Thymus (tissue), 11 donors: ENCODE data around the gene FAM219A. TPM values are rescaled to one million over a fixed set of nuclear protein-coding genes. Genes with fewer than 3 reads are reported as not detected.
"Not testable (repeated sequence)": the region's sequence is repeated elsewhere in the genome, so short reads cannot be mapped to it uniquely, and the experiment has no call there.

Source experiments
- DNase-seq, 9 donors: peaks; one replicate each; pipeline ENCODE4 v3.0.0-alpha.2; 2013; ENCODE audit warnings: low spot score in 9 of 9, low read depth in 6 of 9, missing footprints in 1 of 9
- H3K27ac ChIP-seq, 2 donors: one replicate each; pipeline ENCODE4 v1.5.1; 2013; ENCODE audit warnings: control low read depth in 1 of 2, low read depth in 1 of 2, low read length in 1 of 2, mild to moderate bottlenecking in 1 of 2, moderate library complexity in 1 of 2
- H3K27me3 ChIP-seq, 2 donors: one replicate each; pipeline ENCODE4 v1.5.1; 2013; ENCODE audit warnings: low read length in 1 of 2; ENCODE audit not compliant: control insufficient read depth in 2 of 2, insufficient read depth in 1 of 2
- H3K36me3 ChIP-seq, 2 donors: one replicate each; pipeline ENCODE4 v1.5.1; 2013; ENCODE audit warnings: low read length in 1 of 2, mild to moderate bottlenecking in 1 of 2, moderate library complexity in 1 of 2; ENCODE audit not compliant: control insufficient read depth in 2 of 2, insufficient read depth in 2 of 2
- H3K4me1 ChIP-seq, 2 donors: one replicate each; pipeline ENCODE4 v1.5.1; 2013; ENCODE audit warnings: low read length in 2 of 2; ENCODE audit not compliant: control insufficient read depth in 2 of 2, insufficient read depth in 2 of 2
- H3K4me3 ChIP-seq, 2 donors: one replicate each; pipeline ENCODE4 v1.5.1; 2013; ENCODE audit warnings: low read length in 2 of 2, control low read depth in 1 of 2, mild to moderate bottlenecking in 1 of 2
- H3K9me3 ChIP-seq, 2 donors: one replicate each; pipeline ENCODE4 v1.5.1; 2013; ENCODE audit warnings: low read length in 1 of 2, mild to moderate bottlenecking in 1 of 2; ENCODE audit not compliant: control insufficient read depth in 2 of 2, insufficient read depth in 1 of 2
- WGBS: extraction: QIAGEN DNeasy Blood & Tissue Kit; methylation state at CpG from one replicate; pipeline ENCODE4 v1.1.7; 2013; 5-methylcytosine and 5-hydroxymethylcytosine counted together
- polyA plus RNA-seq: library from polyadenylated mRNA; stranded (reverse); fragments of 200-250 nt; gene quantifications from one replicate; pipeline ENCODE4 v1.2.3, GENCODE V29; 2013
- total RNA-seq: library from RNA; stranded (reverse); fragments of 120-200 nt; gene quantifications from one replicate; pipeline ENCODE4 v1.2.4, GENCODE V29; 2013
- donor health status: healthy.

The FAM219A gene
- total and polyA plus RNA-seq, 2 donors, result 3.1 to 9.7 TPM

DNA sequence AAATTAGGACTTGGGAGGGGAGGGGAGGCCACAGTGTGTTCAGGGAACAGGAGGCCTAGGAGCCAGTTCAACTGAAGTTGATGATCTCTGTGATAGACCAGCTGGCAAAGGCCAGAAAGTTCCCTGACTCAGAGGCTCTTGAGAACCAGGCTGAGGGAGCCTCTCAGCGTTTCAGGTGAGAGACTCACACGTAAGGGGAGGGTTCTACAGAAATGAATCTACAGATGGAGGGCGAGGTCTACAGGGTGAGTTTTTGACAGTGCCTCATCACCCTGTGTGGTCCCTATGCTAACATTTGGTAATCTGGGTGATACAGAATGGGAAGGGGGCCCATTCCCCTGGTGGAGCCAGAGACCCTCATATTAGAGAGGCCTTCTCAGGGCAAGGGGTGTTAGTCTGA, 32.4 kb upstream of the FAM219A start:
- Histone ChIP-seq H3K4me1 (no peaks in the 10 kb centered on the region), H3K36me3 (no peaks in the 10 kb centered on the region), H3K9me3 (no peaks in the 10 kb centered on the region), H3K27ac (no peak overlapping the region), H3K4me3 (no peak overlapping the region), H3K27me3 (no peaks in the 10 kb centered on the region)
- 79% methylated on average over 3 of the region's 3 CpGs for WGBS
- no peak for DNase-seq

- WGBS, result 90% methylated on average over 1 of the region's 1 CpG
- H3K4me1 ChIP-seq, result no peaks in the 10 kb centered on the region
These were observed 32.0 kb upstream of the FAM219A start for GRCh38 chr9:34490360-34490759.

DNA sequence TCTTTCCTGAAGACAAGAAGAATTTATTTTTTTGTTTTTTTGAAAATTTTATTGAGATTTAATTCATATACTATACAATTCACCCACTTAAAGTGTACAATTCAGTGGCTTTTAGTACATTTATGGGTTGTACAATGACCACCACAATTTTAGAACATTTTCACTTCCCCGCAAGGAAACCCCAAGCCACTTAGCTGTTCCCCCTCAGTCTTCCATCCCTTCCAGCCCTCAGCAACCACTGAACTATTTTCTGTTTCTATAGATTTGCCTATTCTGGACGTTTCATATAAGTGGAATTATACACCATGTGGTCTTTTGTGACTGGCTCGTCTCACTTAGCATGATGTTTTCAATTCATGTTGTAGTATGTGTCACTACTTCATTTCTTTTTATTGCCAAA, 28.2 kb upstream of the FAM219A start:
- no peaks in the 10 kb centered on the region for H3K4me1 ChIP-seq
- H3K9me3 ChIP-seq, result no peaks in the 10 kb centered on the region
- no peaks in the 10 kb centered on the region for H3K36me3 ChIP-seq
- no peak overlapping the region for H3K4me3 ChIP-seq
- 76% methylated on average over 3 of the region's 3 CpGs for WGBS
- no peaks in the 10 kb centered on the region for H3K27me3 ChIP-seq
- no peak for DNase-seq
- no peak overlapping the region for H3K27ac ChIP-seq

More at GRCh38 chr9:34490360-34490759, 32.0 kb upstream of the FAM219A start:
- H3K4me3 ChIP-seq, result no peak overlapping the region
- H3K36me3 ChIP-seq, result no peaks in the 10 kb centered on the region
- DNase-seq, result no peak
- no peak overlapping the region for H3K27ac ChIP-seq
- H3K27me3 ChIP-seq, result no peaks in the 10 kb centered on the region
- H3K9me3 ChIP-seq, result no peaks in the 10 kb centered on the region

DNA sequence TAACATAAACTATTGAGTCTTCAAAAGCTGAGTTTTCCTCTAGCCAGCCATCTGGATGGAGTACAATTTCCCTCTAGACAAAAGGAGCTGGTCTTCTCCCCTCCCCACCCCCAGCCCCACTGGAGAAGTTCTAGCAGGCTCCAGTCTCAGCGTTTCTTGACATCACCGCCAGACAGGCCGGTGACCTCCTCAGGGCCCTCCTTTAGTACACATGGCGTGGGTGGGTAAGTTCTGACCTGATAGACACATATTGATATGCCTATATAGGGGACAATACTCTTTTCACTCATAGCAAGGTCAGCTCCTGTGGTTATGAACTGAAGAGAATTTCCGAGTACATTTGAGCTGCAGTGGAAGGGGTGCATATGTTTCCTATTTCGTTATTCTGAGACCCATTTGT, 27.5 kb upstream of the FAM219A start:
- Histone ChIP-seq H3K36me3 (no peaks in the 10 kb centered on the region), H3K4me3 (no peak overlapping the region), H3K27me3 (no peaks in the 10 kb centered on the region), H3K9me3 (no peaks in the 10 kb centered on the region), H3K27ac (no peak overlapping the region), H3K4me1 (no peaks in the 10 kb centered on the region)
- no peak for DNase-seq
- WGBS, result 91% methylated on average over 6 of the region's 6 CpGs

DNA sequence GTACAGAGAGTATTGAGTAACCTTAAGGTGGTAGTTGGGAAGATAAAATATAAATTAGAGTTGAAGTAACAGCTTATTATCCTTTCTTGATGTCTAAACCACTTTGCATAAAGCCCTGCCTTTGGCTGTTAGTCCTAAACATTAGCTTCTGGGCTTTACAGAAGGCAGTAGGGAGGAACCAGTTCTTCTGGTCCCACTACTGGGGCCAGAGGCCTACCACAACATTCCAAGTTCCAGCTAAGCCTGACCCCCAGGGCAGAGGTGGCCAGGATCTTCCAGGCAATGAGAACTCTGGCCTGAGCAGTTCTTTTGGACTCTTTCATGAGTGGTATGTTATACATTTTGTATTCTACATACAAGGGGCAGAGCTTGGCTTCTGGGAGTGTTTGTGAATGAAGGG, 26.3 kb upstream of the FAM219A start:
- Histone ChIP-seq H3K36me3 (no peaks in the 10 kb centered on the region), H3K4me1 (no peaks in the 10 kb centered on the region)

DNA sequence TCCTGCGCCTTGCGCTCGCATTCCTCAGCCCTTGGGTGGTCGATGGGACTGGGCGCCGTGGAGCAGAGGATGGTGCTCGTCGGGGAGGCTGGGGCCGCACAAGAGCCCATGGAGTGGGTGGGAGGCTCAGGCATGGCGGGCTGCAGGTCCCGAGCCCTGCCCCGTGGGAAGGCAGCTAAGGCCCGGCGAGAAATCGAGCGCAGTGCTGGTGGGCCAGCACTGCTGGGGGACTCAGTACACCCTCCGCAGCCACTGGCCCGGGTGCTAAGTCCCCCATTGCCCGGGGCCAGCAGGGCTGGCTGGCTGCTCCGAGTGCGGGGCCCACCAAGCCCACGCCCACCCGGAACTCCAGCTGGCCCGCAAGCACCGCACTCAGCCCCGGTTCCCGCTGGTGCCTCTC, 24.4 kb upstream of the FAM219A start:
- H3K27ac ChIP-seq, H3K4me1 ChIP-seq, H3K4me3 ChIP-seq, DNase-seq, H3K9me3 ChIP-seq, H3K27me3 ChIP-seq, H3K36me3 ChIP-seq: not testable (repeated sequence)
- 96% methylated on average over 24 of the region's 27 CpGs for WGBS

More for the DNA sequence above, 26.3 kb upstream of the FAM219A start:
- H3K27me3 ChIP-seq, result no peaks in the 10 kb centered on the region
- DNase-seq, result no peak
- no peak overlapping the region for H3K27ac ChIP-seq
- no peaks in the 10 kb centered on the region for H3K9me3 ChIP-seq
- H3K4me3 ChIP-seq, result no peak overlapping the region

- not testable (repeated sequence) for DNase-seq, H3K36me3 ChIP-seq, H3K4me1 ChIP-seq, H3K27me3 ChIP-seq, H3K4me3 ChIP-seq, H3K9me3 ChIP-seq, H3K27ac ChIP-seq
- WGBS, result 46% methylated on average over 13 of the region's 13 CpGs
These were observed 23.2 kb upstream of the FAM219A start for GRCh38 chr9:34481620-34482019.

- DNase-seq, result no peak
- WGBS, result 77% methylated on average over 5 of the region's 5 CpGs
- Histone ChIP-seq H3K9me3 (no peaks in the 10 kb centered on the region), H3K27ac (no peak overlapping the region), H3K4me3 (no peak overlapping the region), H3K27me3 (peaks cover 0 to 7% of the 10 kb centered on the region in 2 donors), H3K36me3 (no peaks in the 10 kb centered on the region), H3K4me1 (no peaks in the 10 kb centered on the region)
These were observed 21.1 kb upstream of the FAM219A start for GRCh38 chr9:34479431-34479866.

- Histone ChIP-seq H3K9me3 (no peaks in the 10 kb centered on the region), H3K27me3 (peaks cover 0 to 7% of the 10 kb centered on the region in 2 donors), H3K4me3 (no peak overlapping the region), H3K27ac (no peak overlapping the region), H3K36me3 (no peaks in the 10 kb centered on the region), H3K4me1 (no peaks in the 10 kb centered on the region)
- 79% methylated on average over 1 of the region's 1 CpG for WGBS
- DNase-seq, result no peak
These were observed 19.2 kb upstream of the FAM219A start for GRCh38 chr9:34477541-34477940.

DNA sequence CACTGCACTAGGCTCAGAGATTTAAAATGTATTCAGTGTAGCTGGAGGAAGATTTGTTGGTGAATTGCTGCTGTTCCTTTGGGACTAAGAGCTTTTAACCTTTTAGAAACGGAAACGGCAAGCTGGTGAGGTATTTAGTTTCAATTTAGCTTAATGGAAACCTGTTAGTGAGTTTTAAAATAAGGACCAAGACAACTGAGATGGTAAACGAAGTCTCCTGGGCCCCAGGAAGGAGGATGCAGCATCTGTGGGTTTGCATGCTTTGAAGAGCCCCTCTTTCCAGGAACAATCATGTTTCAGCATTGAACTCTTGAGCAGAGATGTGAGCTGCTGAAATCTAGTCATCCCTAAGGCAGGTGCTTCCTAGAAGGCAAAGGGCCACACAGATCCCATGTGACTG, 16.7 kb upstream of the FAM219A start:
- H3K27ac ChIP-seq, result no peak overlapping the region
- 68% methylated on average over 3 of the region's 3 CpGs for WGBS
- no peaks in the 10 kb centered on the region for H3K36me3 ChIP-seq
- no peak for DNase-seq
- no peaks in the 10 kb centered on the region for H3K4me1 ChIP-seq
- no peaks in the 10 kb centered on the region for H3K9me3 ChIP-seq
- H3K27me3 ChIP-seq, result peaks cover 0 to 11% of the 10 kb centered on the region in 2 donors
- H3K4me3 ChIP-seq, result no peak overlapping the region
